HG02970 (cell line): ENCODE results near the gene C3orf70.

Source experiments
- ATAC-seq: cut with Tn5 transposase; IDR thresholded peaks from one replicate; pipeline ENCODE4 v1.9.1; 2021; ENCODE audit warnings: mild to moderate bottlenecking, moderate library complexity, moderate number of reproducible peaks; ENCODE audit not compliant: unreplicated experiment, low FRiP score

Gene C3orf70

GRCh38 chr3:185057829-185058228, 95.0 kb downstream of the C3orf70 start:
- no peak for ATAC-seq

GRCh38 chr3:185056908-185057307, 96.0 kb downstream of the C3orf70 start:
- ATAC-seq, result no peak

GRCh38 chr3:185052631-185053030, 100.2 kb downstream of the C3orf70 start:
- no peak for ATAC-seq

GRCh38 chr3:185051801-185052200, 101.1 kb downstream of the C3orf70 start:
- ATAC-seq, result no peak

- ATAC-seq, result no peak
Measured at GRCh38 chr3:185049710-185050109, 103.2 kb downstream of the C3orf70 start.

GRCh38 chr3:185046603-185047002, 106.3 kb downstream of the C3orf70 start:
- ATAC-seq, result no peak

GRCh38 chr3:185046164-185046515, 106.7 kb downstream of the C3orf70 start:
- no peak for ATAC-seq

GRCh38 chr3:185042312-185043050, 110.4 kb downstream of the C3orf70 start:
- ATAC-seq, result no peak

GRCh38 chr3:185041540-185041939, 111.3 kb downstream of the C3orf70 start:
- ATAC-seq, result no peak

GRCh38 chr3:185040425-185040824, 112.4 kb downstream of the C3orf70 start:
- no peak for ATAC-seq

GRCh38 chr3:185037801-185038200, 115.1 kb downstream of the C3orf70 start:
- no peak for ATAC-seq

GRCh38 chr3:185030951-185031350, 121.9 kb downstream of the C3orf70 start:
- ATAC-seq, result no peak

GRCh38 chr3:185030399-185030798, 122.5 kb downstream of the C3orf70 start:
- no peak for ATAC-seq

GRCh38 chr3:185029086-185029485, 123.8 kb downstream of the C3orf70 start:
- ATAC-seq, result no peak

GRCh38 chr3:185028121-185028520, 124.7 kb downstream of the C3orf70 start:
- no peak for ATAC-seq
